Kidney epithelial cell (primary cell): ENCODE data around the gene IFNLR1. TPM values are rescaled to one million over a fixed set of nuclear protein-coding genes. Genes with fewer than 3 reads are reported as not detected.

Source experiments
- DNase-seq: peaks from one replicate; pipeline ENCODE4 v3.0.0-alpha.2; 2010; ENCODE audit warnings: low read depth
- H3K27me3 ChIP-seq: 2 replicates; pipeline ENCODE4 v1.6.0; 2011; ENCODE audit warnings: low read length; ENCODE audit not compliant: control insufficient read depth, insufficient read depth
- H3K36me3 ChIP-seq: 2 replicates; pipeline ENCODE4 v1.5.1; 2011; ENCODE audit warnings: low read length; ENCODE audit not compliant: control insufficient read depth, insufficient read depth
- H3K4me3 ChIP-seq: 2 replicates; pipeline ENCODE4 v1.5.1; 2011; ENCODE audit warnings: low read depth, mild to moderate bottlenecking, control low read depth, low read length
- total RNA-seq: library from RNA; depleted of rRNA; stranded (reverse); fragments of >200 nt; gene quantifications from 2 replicates; pipeline ENCODE4 v1.2.3, GENCODE V29; 2015
- TF ChIP-seq, protein P1 (sequence below): IDR thresholded peaks from 2 replicates; pipeline ENCODE4 v1.5.1; 2011; ENCODE audit warnings: mild to moderate bottlenecking, moderate library complexity, low read length, control low read depth, inconsistent platforms; ENCODE audit not compliant: insufficient read depth, poor library complexity, severe bottlenecking

IFNLR1 gene
- total RNA-seq, result 6.7 and 8.6 TPM in 2 replicates

DNA sequence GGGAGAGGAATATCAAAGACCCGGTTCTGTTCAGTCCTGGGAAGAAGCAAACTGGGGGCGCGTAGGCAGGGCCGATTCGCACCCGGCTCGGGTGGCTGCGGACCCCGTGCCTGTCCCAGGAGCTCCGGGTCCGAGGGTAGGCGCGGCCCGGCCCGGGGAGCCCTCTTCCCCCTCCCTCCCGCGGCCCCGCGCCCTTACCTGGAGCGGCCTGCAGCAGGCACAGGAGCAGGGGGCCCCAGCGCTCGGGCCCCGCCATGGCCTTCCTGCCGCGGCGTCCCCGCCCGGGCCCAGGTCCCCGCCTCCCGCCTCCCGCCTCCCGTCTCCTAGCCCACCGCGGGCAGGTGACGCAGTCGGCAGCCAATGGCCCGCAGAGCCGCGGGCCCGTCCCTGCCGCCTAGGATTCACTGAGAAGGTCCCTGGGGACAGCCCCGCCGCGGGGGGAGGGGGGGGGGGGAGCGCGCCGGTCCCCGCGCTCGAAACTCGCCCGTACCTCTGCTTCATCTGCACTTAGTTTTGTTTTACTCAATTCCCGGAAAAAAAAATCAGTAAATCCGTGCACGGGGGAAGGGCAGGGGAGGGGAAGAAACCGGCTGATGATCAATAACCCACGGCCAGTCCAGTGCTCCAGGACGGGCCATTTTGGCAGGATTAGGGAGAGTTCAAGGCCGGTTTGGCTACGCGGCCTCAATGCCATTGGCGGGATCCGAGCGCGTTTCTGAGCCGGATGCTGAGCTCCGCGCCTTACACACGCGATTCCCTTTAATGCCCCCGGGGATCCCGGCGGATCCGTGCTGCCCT, at the start of gene IFNLR1:
Gene IFNLR1, minus strand, starts transcription at position 297 of the 798 bp plus-strand sequence. Its CDS starts 41 bp downstream, at position 256.
- Histone ChIP-seq H3K36me3 (no peaks in the 10 kb centered on the region), H3K27me3 (no peaks in the 10 kb centered on the region), H3K4me3 (peak within 1 kb of the TSS; percentile 59)
- DNase-seq, result no peak
- TF ChIP-seq, protein P1, sequence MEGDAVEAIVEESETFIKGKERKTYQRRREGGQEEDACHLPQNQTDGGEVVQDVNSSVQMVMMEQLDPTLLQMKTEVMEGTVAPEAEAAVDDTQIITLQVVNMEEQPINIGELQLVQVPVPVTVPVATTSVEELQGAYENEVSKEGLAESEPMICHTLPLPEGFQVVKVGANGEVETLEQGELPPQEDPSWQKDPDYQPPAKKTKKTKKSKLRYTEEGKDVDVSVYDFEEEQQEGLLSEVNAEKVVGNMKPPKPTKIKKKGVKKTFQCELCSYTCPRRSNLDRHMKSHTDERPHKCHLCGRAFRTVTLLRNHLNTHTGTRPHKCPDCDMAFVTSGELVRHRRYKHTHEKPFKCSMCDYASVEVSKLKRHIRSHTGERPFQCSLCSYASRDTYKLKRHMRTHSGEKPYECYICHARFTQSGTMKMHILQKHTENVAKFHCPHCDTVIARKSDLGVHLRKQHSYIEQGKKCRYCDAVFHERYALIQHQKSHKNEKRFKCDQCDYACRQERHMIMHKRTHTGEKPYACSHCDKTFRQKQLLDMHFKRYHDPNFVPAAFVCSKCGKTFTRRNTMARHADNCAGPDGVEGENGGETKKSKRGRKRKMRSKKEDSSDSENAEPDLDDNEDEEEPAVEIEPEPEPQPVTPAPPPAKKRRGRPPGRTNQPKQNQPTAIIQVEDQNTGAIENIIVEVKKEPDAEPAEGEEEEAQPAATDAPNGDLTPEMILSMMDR, result no peak

DNA sequence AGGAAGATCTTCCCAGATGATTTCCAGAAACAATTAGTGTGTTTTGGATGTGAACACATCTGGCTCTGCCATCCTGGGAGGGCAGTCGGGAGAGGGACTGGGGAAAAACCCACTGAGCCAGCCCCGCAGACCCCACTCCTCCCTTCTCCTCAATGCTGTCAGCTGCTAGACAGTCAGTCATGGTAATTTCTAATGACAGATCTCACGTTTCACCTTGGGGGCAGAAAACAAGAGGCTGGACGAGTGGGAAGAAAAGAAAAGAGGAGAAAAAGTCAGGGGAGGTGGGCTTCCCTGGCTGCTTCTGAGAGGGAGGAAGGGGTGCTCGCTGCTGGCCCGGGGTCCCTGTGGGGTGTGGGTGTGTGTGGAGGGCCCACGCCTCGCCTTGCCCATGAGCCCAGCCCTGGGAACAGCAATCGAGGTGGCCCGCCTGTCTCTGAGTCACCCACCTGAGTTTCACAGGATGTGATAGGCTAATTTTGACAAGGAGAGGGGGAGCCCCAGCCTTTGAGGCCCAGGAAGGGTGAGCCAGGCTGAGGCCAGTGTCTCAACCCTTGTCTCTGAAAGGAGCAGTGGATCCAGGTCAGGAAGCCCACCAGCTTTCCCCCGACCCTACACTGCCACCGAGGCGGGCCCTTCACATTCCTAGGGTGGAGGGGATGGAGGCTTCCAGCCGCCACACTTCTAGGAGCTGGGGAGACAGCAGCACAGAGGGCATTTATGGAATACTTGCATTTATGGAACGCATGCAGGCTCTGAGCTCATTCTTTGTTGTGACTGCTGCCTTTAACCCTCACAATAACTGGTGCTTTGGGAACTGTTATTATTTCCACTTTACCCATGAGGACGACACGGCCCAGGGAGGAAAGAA, 49.1 kb upstream of the IFNLR1 start:
- TF ChIP-seq, protein P1, result no peak
- DNase-seq, result no peak
- H3K36me3 ChIP-seq, result no peaks in the 10 kb centered on the region
- H3K27me3 ChIP-seq, result no peaks in the 10 kb centered on the region
- no peak overlapping the region for H3K4me3 ChIP-seq

DNA sequence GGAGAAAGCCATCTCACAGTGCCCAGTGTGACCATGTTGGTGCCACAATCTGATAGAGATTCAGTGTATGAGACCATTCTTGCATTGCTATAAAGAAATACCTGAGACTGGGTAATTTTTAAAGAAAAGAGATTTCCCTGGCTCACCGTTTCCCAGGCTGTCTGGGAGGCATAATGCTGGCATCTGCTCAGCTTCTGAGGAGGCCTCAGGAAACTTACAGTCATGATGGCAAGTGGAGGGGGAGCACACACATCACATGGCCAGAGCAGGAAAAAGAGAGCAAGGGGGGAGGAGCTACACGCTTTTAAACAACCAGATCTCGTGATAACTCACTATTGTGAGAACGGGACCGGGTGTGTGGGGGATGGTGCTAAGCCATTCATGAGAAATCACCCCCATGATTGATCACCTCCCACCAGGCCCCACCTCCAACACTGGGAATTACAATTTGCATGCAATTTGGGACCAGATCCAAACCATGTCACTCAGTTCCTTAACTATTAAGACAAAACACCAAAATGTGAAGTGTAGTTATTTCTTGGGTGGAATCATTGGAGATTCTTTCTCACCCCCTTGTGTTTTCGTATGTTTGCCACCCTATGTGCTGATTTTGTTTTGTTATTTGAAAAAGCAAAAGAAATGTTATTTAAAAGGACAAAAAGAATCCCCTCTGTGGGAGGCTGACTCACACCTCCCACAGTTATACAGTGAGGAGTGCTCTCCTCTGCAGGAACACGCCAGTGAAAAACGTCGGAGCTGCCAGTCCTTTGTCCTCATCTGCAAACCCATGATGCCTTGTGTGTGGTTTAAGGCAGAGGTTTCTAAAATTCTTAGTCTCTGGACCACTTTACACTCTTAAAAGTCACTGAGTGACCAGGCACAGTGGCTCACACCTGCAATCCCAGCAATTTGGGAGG, 46.9 kb upstream of the IFNLR1 start:
- TF ChIP-seq, protein P1, result no peak
- no peak overlapping the region for H3K4me3 ChIP-seq
- no peaks in the 10 kb centered on the region for H3K27me3 ChIP-seq
- H3K36me3 ChIP-seq, result no peaks in the 10 kb centered on the region
- DNase-seq, result no peak

DNA sequence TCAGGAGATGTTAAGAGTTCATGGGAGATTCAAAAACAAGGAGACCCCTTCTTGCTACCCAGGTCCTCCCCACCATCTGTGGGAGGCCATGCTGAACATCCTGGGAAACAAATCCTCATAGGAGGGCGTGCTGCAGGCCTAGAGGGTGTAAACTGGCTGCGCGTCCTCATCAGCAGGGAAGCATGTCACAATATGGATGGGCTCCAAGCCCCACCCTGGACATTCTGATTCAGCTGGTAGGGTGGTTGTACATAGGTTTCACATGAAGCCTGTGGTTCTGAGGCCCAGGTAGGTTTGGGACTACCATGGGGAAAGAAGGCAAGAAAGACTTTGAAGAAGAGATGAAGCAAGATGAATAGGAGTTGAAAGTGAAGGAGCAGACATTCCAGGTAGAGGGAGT, 44.6 kb upstream of the IFNLR1 start:
- H3K27me3 ChIP-seq, result no peaks in the 10 kb centered on the region
- no peak for DNase-seq
- no peak overlapping the region for H3K4me3 ChIP-seq
- TF ChIP-seq, protein P1, result no peak
- no peaks in the 10 kb centered on the region for H3K36me3 ChIP-seq

DNA sequence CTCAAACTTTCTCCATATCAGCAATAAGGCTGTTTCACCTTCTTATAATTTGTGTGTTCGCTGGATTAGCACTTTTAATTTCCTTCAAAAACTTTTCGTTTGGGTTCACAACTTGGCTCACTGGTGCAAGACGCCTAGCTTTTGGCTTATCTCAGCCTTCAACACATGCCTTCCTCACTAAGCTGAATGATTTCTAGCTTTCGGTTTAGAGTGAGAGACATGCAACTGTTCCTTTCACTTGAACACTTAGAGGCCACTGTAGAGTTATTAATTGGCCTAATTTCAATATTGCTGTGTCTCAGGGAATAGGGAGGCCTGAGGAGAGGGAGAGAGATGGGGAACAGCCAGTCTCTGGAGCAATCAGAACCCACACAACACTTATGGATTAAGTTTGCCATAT, 41.2 kb upstream of the IFNLR1 start:
- peaks cover 5% of the 10 kb centered on the region for H3K27me3 ChIP-seq
- no peak for DNase-seq
- no peak overlapping the region for H3K4me3 ChIP-seq
- no peaks in the 10 kb centered on the region for H3K36me3 ChIP-seq
- TF ChIP-seq, protein P1, result no peak
